Measurements from ENCODE around the gene MSL2. TPM values are rescaled to one million over a fixed set of nuclear protein-coding genes. Genes with fewer than 3 reads are reported as not detected.
"Not testable (repeated sequence)": the region's sequence is repeated elsewhere in the genome, so short reads cannot be mapped to it uniquely, and the experiment has no call there.

Gene MSL2
- total RNA-seq, 1 donor from 2014 or later = 39.5 TPM

- not testable (repeated sequence) for DNase-seq, H3K4me3 Mint-ChIP-seq, H3K27ac Mint-ChIP-seq, H3K9me3 Mint-ChIP-seq
- intact Hi-C loops (cut with micrococcal nuclease) = loop anchor here (5.0 to 10.0 kb wide), 2 partner anchors 726 to 1869 kb away; no protein-coding TSS in a partner anchor
- H3K27me3 Mint-ChIP-seq = peaks cover 11% of the 10 kb centered on the region
- H3K4me1 Mint-ChIP-seq = peaks cover 26% of the 10 kb centered on the region
- peaks cover 19% of the 10 kb centered on the region for H3K36me3 Mint-ChIP-seq (ENCODE audit: low read depth)
These were observed 2.4 kb upstream of the MSL2 start for GRCh38 chr3:136198462-136199078.

GRCh38 chr3:136197159-136197793, 1.1 kb upstream of the MSL2 start:
- Mint-ChIP-seq H3K27me3 (peaks cover 8% of the 10 kb centered on the region), H3K27ac (peak overlapping the region; percentile 96), H3K4me1 (peaks cover 36% of the 10 kb centered on the region), H3K36me3 (ENCODE audit: low read depth) (peaks cover 28% of the 10 kb centered on the region), H3K4me3 (peak overlapping the region; percentile 98), H3K9me3 (no peaks in the 10 kb centered on the region)
- intact Hi-C loops (cut with micrococcal nuclease) = loop anchor here (2.0 to 10.0 kb wide), 6 partner anchors 50 to 1870 kb away; partner anchors contain the start of genes CEP63 and SLC35G2
- DNase-seq = no peak

- peak; percentile 99 for DNase-seq
- peaks cover 43% of the 10 kb centered on the region for H3K4me1 Mint-ChIP-seq
These were observed 445 bp upstream of the MSL2 start for GRCh38 chr3:136196401-136197158.

GRCh38 chr3:136195258-136196063, 674 bp downstream of the MSL2 start:
- intact Hi-C loops (cut with micrococcal nuclease) = loop anchor here (1.0 to 10.0 kb wide), 10 partner anchors 24 to 1872 kb away; partner anchors contain the start of genes CEP63, NCK1, PCCB and SLC35G2
- H3K36me3 Mint-ChIP-seq (ENCODE audit: low read depth) = peaks cover 41% of the 10 kb centered on the region

More at GRCh38 chr3:136196401-136197158, 445 bp upstream of the MSL2 start:
- Mint-ChIP-seq H3K4me3 (peak overlapping the region; percentile 98), H3K27ac (peak overlapping the region; percentile 96), H3K27me3 (peaks cover 7% of the 10 kb centered on the region), H3K9me3 (no peaks in the 10 kb centered on the region), H3K36me3 (ENCODE audit: low read depth) (peaks cover 32% of the 10 kb centered on the region)
- intact Hi-C loops (cut with micrococcal nuclease) = loop anchor here (1.0 to 10.0 kb wide), 10 partner anchors 25 to 1871 kb away; partner anchors contain the start of genes CEP63, NCK1, PCCB and SLC35G2

GRCh38 chr3:136194409-136195257, 1.5 kb downstream of the MSL2 start:
- Mint-ChIP-seq H3K27me3 (peaks cover 5% of the 10 kb centered on the region), H3K4me3 (peak overlapping the region; percentile 98), H3K27ac (peak overlapping the region; percentile 96), H3K36me3 (ENCODE audit: low read depth) (peaks cover 45% of the 10 kb centered on the region), H3K4me1 (peaks cover 59% of the 10 kb centered on the region), H3K9me3 (no peaks in the 10 kb centered on the region)
- peak; percentile 85 for DNase-seq
- intact Hi-C loops (cut with micrococcal nuclease) = loop anchor here (5.0 to 10.0 kb wide), 3 partner anchors 117 to 1873 kb away; no protein-coding TSS in a partner anchor

More at GRCh38 chr3:136195258-136196063, 674 bp downstream of the MSL2 start:
- peak overlapping the region; percentile 96 for H3K27ac Mint-ChIP-seq
- peaks cover 54% of the 10 kb centered on the region for H3K4me1 Mint-ChIP-seq
- peak overlapping the region; percentile 98 for H3K4me3 Mint-ChIP-seq
- DNase-seq = peak; percentile 93
- peaks cover 7% of the 10 kb centered on the region for H3K27me3 Mint-ChIP-seq
- no peaks in the 10 kb centered on the region for H3K9me3 Mint-ChIP-seq

- Mint-ChIP-seq H3K4me1 (peaks cover 69% of the 10 kb centered on the region), H3K9me3 (no peaks in the 10 kb centered on the region), H3K27me3 (peaks cover 5% of the 10 kb centered on the region), H3K27ac (peak overlapping the region; percentile 96), H3K4me3 (peak overlapping the region; percentile 98), H3K36me3 (ENCODE audit: low read depth) (peaks cover 49% of the 10 kb centered on the region)
- DNase-seq = peak; percentile 68
- intact Hi-C loops (cut with micrococcal nuclease) = loop anchor here (5.0 to 10.0 kb wide), 2 partner anchors 116 to 731 kb away; no protein-coding TSS in a partner anchor
These were observed 2.7 kb downstream of the MSL2 start for GRCh38 chr3:136193278-136194054.

- peak overlapping the region; percentile 98 for H3K4me3 Mint-ChIP-seq
- intact Hi-C loops (cut with micrococcal nuclease) = loop anchor here (5.0 to 10.0 kb wide), 2 partner anchors 116 to 732 kb away; no protein-coding TSS in a partner anchor
- H3K27ac Mint-ChIP-seq = peak overlapping the region; percentile 96
- no peak for DNase-seq
- H3K9me3 Mint-ChIP-seq = no peaks in the 10 kb centered on the region
- H3K4me1 Mint-ChIP-seq = peaks cover 69% of the 10 kb centered on the region
- peaks cover 49% of the 10 kb centered on the region for H3K36me3 Mint-ChIP-seq (ENCODE audit: low read depth)
- H3K27me3 Mint-ChIP-seq = peaks cover 5% of the 10 kb centered on the region
These were observed 3.3 kb downstream of the MSL2 start for GRCh38 chr3:136192831-136193230.

- peaks cover 63% of the 10 kb centered on the region for H3K4me1 Mint-ChIP-seq
- peak overlapping the region; percentile 72 for H3K27ac Mint-ChIP-seq
- peak overlapping the region; percentile 98 for H3K4me3 Mint-ChIP-seq
- H3K9me3 Mint-ChIP-seq, H3K27me3 Mint-ChIP-seq: not testable (repeated sequence)
- H3K36me3 Mint-ChIP-seq (ENCODE audit: low read depth) = peaks cover 49% of the 10 kb centered on the region
- intact Hi-C loops (cut with micrococcal nuclease) = loop anchor here (5.0 to 10.0 kb wide), 2 partner anchors 115 to 733 kb away; no protein-coding TSS in a partner anchor
- DNase-seq = peak; percentile 62
These were observed 3.9 kb downstream of the MSL2 start for GRCh38 chr3:136192195-136192594.

GRCh38 chr3:136189859-136190617, 6.1 kb downstream of the MSL2 start:
- H3K4me3 Mint-ChIP-seq = peak overlapping the region; percentile 98
- H3K27ac Mint-ChIP-seq = no peak overlapping the region
- intact Hi-C loops (cut with micrococcal nuclease) = loop anchor here (5.0 to 10.0 kb wide), 2 partner anchors 113 to 735 kb away; no protein-coding TSS in a partner anchor
- peaks cover 48% of the 10 kb centered on the region for H3K36me3 Mint-ChIP-seq (ENCODE audit: low read depth)
- no peaks in the 10 kb centered on the region for H3K9me3 Mint-ChIP-seq
- no peaks in the 10 kb centered on the region for H3K27me3 Mint-ChIP-seq
- H3K4me1 Mint-ChIP-seq = peaks cover 70% of the 10 kb centered on the region
- no peak for DNase-seq

GRCh38 chr3:136189043-136189442, 7.1 kb downstream of the MSL2 start:
- no peak for DNase-seq
- Mint-ChIP-seq H3K36me3 (ENCODE audit: low read depth) (peaks cover 38% of the 10 kb centered on the region), H3K27me3 (no peaks in the 10 kb centered on the region), H3K4me3 (peak overlapping the region; percentile 56), H3K27ac (peak overlapping the region; percentile 15), H3K4me1 (peaks cover 69% of the 10 kb centered on the region), H3K9me3 (no peaks in the 10 kb centered on the region)
- intact Hi-C loops (cut with micrococcal nuclease) = no loop called here

- Mint-ChIP-seq H3K4me3 (peak overlapping the region; percentile 56), H3K27me3 (no peaks in the 10 kb centered on the region), H3K36me3 (ENCODE audit: low read depth) (peaks cover 31% of the 10 kb centered on the region), H3K9me3 (no peaks in the 10 kb centered on the region), H3K27ac (no peak overlapping the region), H3K4me1 (peaks cover 68% of the 10 kb centered on the region)
- DNase-seq = no peak
- intact Hi-C loops (cut with micrococcal nuclease) = no loop called here
These were observed 8.3 kb downstream of the MSL2 start for GRCh38 chr3:136187868-136188267.
